K562 (cell line): ENCODE results near the gene SLC10A1. TPM values are rescaled to one million over a fixed set of nuclear protein-coding genes. Genes with fewer than 3 reads are reported as not detected.

Experiments
- ATAC-seq: fragments of 200-7000 bp; cut with Tn5 transposase; 3 replicates; pipeline ENCODE4 v1.9.1; 2020; ENCODE audit warnings: moderate library complexity
- BruUV-seq: library from RNA; stranded (reverse); fragments of 400-500 nt; replicated peaks from 2 replicates; lab custom pipeline; 2021; lab: Mats Ljungman, UMichigan
- CTCF ChIA-PET: fragments of 300-600 bp; formaldehyde crosslinking; extraction: SDS; loops from one replicate; lab custom pipeline; 2021; ENCODE audit warnings: low intra/inter-chr PET ratio; lab: Yijun Ruan, JAX
- POLR2A ChIA-PET: fragments of 300-600, 350-650 bp; sonication (Branson Sonifier 250); formaldehyde crosslinking; extraction: SDS; loops from one replicate; lab custom pipeline; 2021; ENCODE audit warnings: antibody characterized with exemption, inconsistent platforms; lab: Yijun Ruan, JAX
- DNase-seq, 4 experiments: peaks; one replicate each; pipeline versions ENCODE4 v3.0.0 to v3.0.0-alpha.2; 2011 to 2018; ENCODE audit warnings: low spot score in 3 of 4, mixed read lengths in 3 of 4; ENCODE audit errors: extremely low read depth in 1 of 4
- FAIRE-seq: peaks from 2 replicates; lab custom pipeline; 2011; peaks lifted over from hg19 to GRCh38; lab: Jason Lieb, UNC
- H2AFZ ChIP-seq: 2 replicates; pipeline ENCODE4 v1.6.0; 2011; ENCODE audit warnings: low read depth, low read length, control low read depth, inconsistent platforms
- H3K27ac ChIP-seq: fragments of 200-600 bp; 3 replicates; pipeline ENCODE4 v1.8.0; 2011; ENCODE audit warnings: low read depth, mild to moderate bottlenecking, control low read depth, inconsistent platforms, low read length, moderate library complexity, mixed read lengths; ENCODE audit errors: extremely low read depth
- H3K27me3 ChIP-seq, 2 experiments: fragments of 300-600 bp in 1 of 2; 2 replicates in 1 of 2; 3 replicates in 1 of 2; pipeline versions ENCODE4 v1.6.0 to v1.8.0; 2011; ENCODE audit warnings: inconsistent platforms in 2 of 2, low read length in 2 of 2, mild to moderate bottlenecking in 1 of 2, mixed read lengths in 1 of 2, moderate library complexity in 1 of 2; ENCODE audit not compliant: control insufficient read depth in 2 of 2, insufficient read depth in 2 of 2
- H3K36me3 ChIP-seq: fragments of 300-600 bp; 3 replicates; pipeline ENCODE4 v1.8.0; 2011; ENCODE audit warnings: mild to moderate bottlenecking, low read length, inconsistent platforms; ENCODE audit not compliant: control insufficient read depth, insufficient read depth
- H3K4me1 ChIP-seq, 2 experiments: fragments of 200-600 bp in 1 of 2; replicated peaks in 1 of 2; 2 replicates in 1 of 2; 3 replicates in 1 of 2; pipeline versions ENCODE4 v1.5.1 to v1.8.0; 2011; ENCODE audit warnings: inconsistent platforms in 2 of 2, low read length in 2 of 2, mild to moderate bottlenecking in 1 of 2, mixed read lengths in 1 of 2, moderate library complexity in 1 of 2; ENCODE audit not compliant: control insufficient read depth in 2 of 2, insufficient read depth in 2 of 2
- H3K4me2 ChIP-seq: 2 replicates; pipeline ENCODE4 v1.6.1; 2011; ENCODE audit warnings: low read length, control low read depth, inconsistent platforms, mixed read lengths; ENCODE audit not compliant: insufficient read depth
- H3K4me3 ChIP-seq: fragments of 200-600 bp; sonication (generic), shearing (Covaris generic); 2 replicates; pipeline ENCODE4 v1.5.1; 2016; ENCODE audit warnings: control low read depth, inconsistent platforms
- H3K79me2 ChIP-seq: fragments of 200-600 bp; 3 replicates; pipeline ENCODE4 v1.8.0; 2011; ENCODE audit warnings: low read length, inconsistent platforms; ENCODE audit not compliant: control insufficient read depth, insufficient read depth
- H3K9ac ChIP-seq, 2 experiments: 2 replicates each; pipeline versions ENCODE4 v1.6.0 to v1.6.1; 2011; ENCODE audit warnings: low read depth in 2 of 2, low read length in 2 of 2, control low read depth in 1 of 2, inconsistent platforms in 1 of 2, mild to moderate bottlenecking in 1 of 2, mixed read lengths in 1 of 2; ENCODE audit not compliant: insufficient read depth in 1 of 2
- H3K9me1 ChIP-seq: one replicate; pipeline ENCODE4 v1.6.0; 2011; ENCODE audit warnings: inconsistent platforms, mild to moderate bottlenecking, low read length, moderate library complexity; ENCODE audit not compliant: control insufficient read depth, insufficient read depth
- H3K9me3 ChIP-seq: replicated peaks from 2 replicates; pipeline ENCODE4 v1.5.1; 2011; ENCODE audit warnings: low read depth, low read length, inconsistent platforms; ENCODE audit not compliant: control insufficient read depth, insufficient read depth
- H4K20me1 ChIP-seq: replicated peaks from 2 replicates; pipeline ENCODE4 v1.6.1; 2011; ENCODE audit warnings: low read length, inconsistent platforms, mixed read lengths; ENCODE audit not compliant: control insufficient read depth, insufficient read depth
- ARNT ChIP-seq, 2 experiments: fragments of 450-650 bp; IDR thresholded peaks; 2 replicates each; pipeline ENCODE4 v1.6.1; 2016; ENCODE audit warnings: mild to moderate bottlenecking in 1 of 2
- BRCA1 ChIP-seq, 2 experiments: fragments of 450-650 bp in 1 of 2; sonication (generic) in 1 of 2; formaldehyde crosslinking in 1 of 2; IDR thresholded peaks; 2 replicates each; pipeline versions ENCODE4 v1.5.0 to v1.6.1; 2017 to 2020; ENCODE audit warnings: mild to moderate bottlenecking in 1 of 2, missing genetic modification reagents in 1 of 2
- CEBPZ ChIP-seq: fragments of 150-350 bp; IDR thresholded peaks from 2 replicates; pipeline ENCODE4 v1.6.1; 2014; ENCODE audit warnings: low read depth, mild to moderate bottlenecking, low read length, borderline replicate concordance
- FOS ChIP-seq: IDR thresholded peaks from 3 replicates; pipeline ENCODE4 v1.6.1; 2011; ENCODE audit not compliant: insufficient read length; ENCODE audit errors: extremely low read depth
- GTF3C2 ChIP-seq: IDR thresholded peaks from 3 replicates; pipeline ENCODE4 v1.6.1; 2011; ENCODE audit warnings: borderline replicate concordance, mild to moderate bottlenecking, moderate library complexity; ENCODE audit not compliant: insufficient read length; ENCODE audit errors: extremely low read depth
- HNRNPL ChIP-seq: fragments of 200-400 bp; formaldehyde crosslinking; IDR thresholded peaks from 2 replicates; pipeline ENCODE4 v1.6.1; 2017; ENCODE audit warnings: low read depth, mild to moderate bottlenecking, low read length
- KLF1 ChIP-seq: fragments of 450-650 bp; IDR thresholded peaks from 2 replicates; pipeline ENCODE4 v1.6.1; 2016; ENCODE audit warnings: missing genetic modification characterization, missing compliant biosample characterization
- LEF1 ChIP-seq: fragments of 450-650 bp; IDR thresholded peaks from 2 replicates; pipeline ENCODE4 v1.6.1; 2016; ENCODE audit warnings: mild to moderate bottlenecking
- MEIS2 ChIP-seq: fragments of 450-650 bp; IDR thresholded peaks from 2 replicates; pipeline ENCODE4 v1.6.1; 2014; ENCODE audit warnings: mild to moderate bottlenecking; ENCODE audit not compliant: partially characterized antibody
- MIER1 ChIP-seq: fragments of 450-650 bp; IDR thresholded peaks from 2 replicates; pipeline ENCODE4 v1.6.1; 2016; ENCODE audit warnings: antibody characterized with exemption, mild to moderate bottlenecking, low read depth
- PHB2 ChIP-seq: fragments of 450-650 bp; IDR thresholded peaks from 2 replicates; pipeline ENCODE4 v1.6.1; 2017; ENCODE audit warnings: low read depth
- POLR2A ChIP-seq: fragments of 450-650 bp; conservative IDR thresholded peaks from 2 replicates; pipeline ENCODE4 v1.6.1; 2016
- RBBP5 ChIP-seq: fragments of 200-600 bp; sonication (generic); IDR thresholded peaks from 2 replicates; pipeline ENCODE4 v1.6.1; 2012; ENCODE audit warnings: borderline replicate concordance, mild to moderate bottlenecking, low read length, control low read depth, inconsistent platforms; ENCODE audit not compliant: insufficient read depth, poor library complexity, severe bottlenecking
- RFX5 ChIP-seq: IDR thresholded peaks from 2 replicates; pipeline ENCODE4 v1.6.1; 2011; ENCODE audit warnings: low read depth, mild to moderate bottlenecking, improper control_type of control experiment, low read length
- ZNF121 ChIP-seq: sonication (generic); formaldehyde crosslinking; conservative IDR thresholded peaks from 2 replicates; pipeline ENCODE4 v1.8.0; 2022; ENCODE audit warnings: missing genetic modification reagents
- ZNF717 ChIP-seq: fragments of 250-450 bp; sonication (Bioruptor Pico); IDR thresholded peaks from 2 replicates; pipeline ENCODE4 v1.5.0; 2021
- WGBS: fragments of 100-300 bp; shearing (Covaris generic); methylation state at CpG from one replicate; pipeline ENCODE4 v1.1.6; 2016; ENCODE audit warnings: low coverage, mixed read lengths; ENCODE audit not compliant: insufficient coverage; ENCODE audit errors: missing lambda C conversion rate; 5-methylcytosine and 5-hydroxymethylcytosine counted together
- in situ Hi-C: fragments of 300-500 bp; cut with MboI; formaldehyde crosslinking; loops from 4 replicates; pipeline ENCODE4 v1.15.0; 2018; ENCODE audit warnings: inconsistent platforms, mixed read lengths
- intact Hi-C: fragments of 100-400 bp; cut with micrococcal nuclease; formaldehyde crosslinking; loops from 2 replicates; pipeline ENCODE4 v1.14.2; 2022
- polyA plus RNA-seq, 8 experiments: library from polyadenylated mRNA; depleted of rRNA in 4 of 8; stranded (reverse) in 5 of 8; unstranded in 3 of 8; fragments of >200 nt; fragmentation: Nextera tagmentation in 2 of 8; fragmentation: Illumina TruSeq in 1 of 8; extraction: Ambion mirVana in 2 of 8; extraction: Trizol in 1 of 8; gene quantifications; 2 replicates each; pipeline versions ENCODE4 v1.2.1 to v1.2.3, GENCODE V29; 2011 to 2014; ENCODE audit warnings: inconsistent platforms in 1 of 8, missing spikeins in 1 of 8
- total RNA-seq, 7 experiments: library from RNA; depleted of rRNA in 6 of 7; stranded (reverse); fragments of >200 nt in 6 of 7; fragmentation: Illumina TruSeq in 2 of 7; extraction: Trizol in 2 of 7; gene quantifications; 2 replicates each; pipeline versions ENCODE4 v1.2.1 to v1.2.3, GENCODE V29; 2011 to 2021; ENCODE audit warnings: low replicate concordance in 1 of 7

Gene SLC10A1
- total and polyA plus RNA-seq, 9 of the 15 experiments (the other 6 are each of a cell fraction or from before 2014, with no cell fraction given): not detected

- TF ChIP-seq RBBP5 (no peak), FOS (no peak), GTF3C2 (no peak), HNRNPL (no peak), MIER1 (no peak), POLR2A (no peak), LEF1 (no peak), CEBPZ (no peak), KLF1 (no peak), BRCA1 (IDR thresholded peaks at IDR 0.05) (no peak), BRCA1 (CRISPR knock-in tag; IDR thresholded peaks at IDR 0.05) (no peak), RFX5 (no peak), ARNT (IDR thresholded peaks at IDR 0.05) (no peak), ZNF717 (CRISPR knock-in tag) (no peak), PHB2 (no peak), ZNF121 (CRISPR knock-in tag) (no peak), MEIS2 (no peak)
- no peak overlapping the region for H3K27ac ChIP-seq
- FAIRE-seq: no peak
- no peak overlapping the region for H3K4me2 ChIP-seq
- ChIA-PET CTCF (no interaction called here), POLR2A (no interaction called here)
- no peaks in the 10 kb centered on the region for H3K9me3 ChIP-seq
- peaks cover 0 to 6% of the 10 kb centered on the region in 2 experiments; a peak in 2 of 5 replicates for H3K27me3 ChIP-seq
- no TSS peak for BruUV-seq
- H3K9ac ChIP-seq: no peak overlapping the region
- H4K20me1 ChIP-seq: no peaks in the 10 kb centered on the region
- no peak for DNase-seq
- WGBS: 0% methylated on average over 3 of the region's 4 CpGs
- intact Hi-C loops: no loop called here
- H3K4me3 ChIP-seq: no peak overlapping the region
- H3K79me2 ChIP-seq: no peaks in the 10 kb centered on the region
- H3K4me1 ChIP-seq: no peaks in the 10 kb centered on the region
- ATAC-seq: no peak
- no peaks in the 10 kb centered on the region for H3K9me1 ChIP-seq
- H3K36me3 ChIP-seq: no peaks in the 10 kb centered on the region
- no peak overlapping the region for H2AFZ ChIP-seq
- in situ Hi-C loops: no loop called here
These were observed 31.8 kb upstream of the SLC10A1 start for GRCh38 chr14:69828879-69829278.
